Activated naive CD8-positive, alpha-beta T cell treated with anti-CD3 and anti-CD28 coated beads, Interleukin-2, amount 50 U/mL, for 16 hours (primary cell): ENCODE data around the gene ITGA4.

Experiments
- DNase-seq: peaks from one replicate; pipeline ENCODE4 v3.0.0-alpha.2; 2020; ENCODE audit warnings: low read depth, low spot score

The ITGA4 gene

GRCh38 chr2:181515719-181516118 lies 58.5 kb downstream of the ITGA4 start:
- DNase-seq = no peak

DNA sequence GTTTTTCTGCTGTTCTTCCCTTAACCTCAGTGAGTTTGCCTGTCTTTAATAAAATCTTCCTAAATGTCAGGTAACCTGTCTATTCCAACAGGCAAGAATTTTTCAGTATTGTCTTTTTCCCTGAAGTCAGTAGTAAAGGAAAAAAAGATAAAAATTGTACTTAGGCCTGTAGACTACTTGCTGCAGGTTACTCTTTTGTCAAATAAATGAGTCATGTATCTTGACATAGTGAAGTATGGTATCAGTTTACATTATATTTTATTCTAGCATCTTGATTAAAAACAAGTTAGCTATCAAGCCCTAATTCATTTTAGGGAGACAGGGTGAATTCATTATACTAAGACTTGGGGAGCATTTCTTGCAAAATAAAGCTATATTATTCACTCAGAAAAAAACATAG lies 59.8 kb downstream of the ITGA4 start:
- DNase-seq = no peak

DNA sequence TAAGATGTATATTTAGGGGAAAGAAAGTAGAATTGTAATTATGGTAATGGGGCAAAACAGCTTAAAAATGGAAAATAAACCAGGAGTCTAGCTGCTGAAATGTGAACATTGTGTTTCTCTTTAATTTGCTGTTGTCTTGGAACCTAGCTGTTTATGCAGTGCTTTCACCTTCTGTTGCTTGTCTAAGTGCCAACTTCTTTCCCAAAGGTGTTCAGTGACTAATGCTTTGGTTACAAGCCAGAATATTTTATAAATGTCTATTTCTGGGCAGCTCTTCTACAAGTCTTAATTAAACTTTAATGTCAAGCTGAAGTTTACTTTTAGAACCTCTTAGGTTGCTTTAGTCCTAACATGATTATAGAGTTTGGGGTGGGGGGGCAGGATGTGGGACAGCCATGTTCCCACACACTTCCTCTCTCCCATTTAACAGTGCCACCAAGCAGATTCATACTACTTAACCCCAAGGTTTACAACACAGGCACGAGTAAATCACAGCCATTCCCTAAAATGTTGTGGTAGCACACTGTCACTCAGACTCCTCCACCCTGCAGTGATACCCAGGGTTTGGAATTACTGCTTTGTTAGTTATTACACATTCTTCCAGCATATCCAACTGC lies 60.6 kb downstream of the ITGA4 start:
- DNase-seq = no peak

DNA sequence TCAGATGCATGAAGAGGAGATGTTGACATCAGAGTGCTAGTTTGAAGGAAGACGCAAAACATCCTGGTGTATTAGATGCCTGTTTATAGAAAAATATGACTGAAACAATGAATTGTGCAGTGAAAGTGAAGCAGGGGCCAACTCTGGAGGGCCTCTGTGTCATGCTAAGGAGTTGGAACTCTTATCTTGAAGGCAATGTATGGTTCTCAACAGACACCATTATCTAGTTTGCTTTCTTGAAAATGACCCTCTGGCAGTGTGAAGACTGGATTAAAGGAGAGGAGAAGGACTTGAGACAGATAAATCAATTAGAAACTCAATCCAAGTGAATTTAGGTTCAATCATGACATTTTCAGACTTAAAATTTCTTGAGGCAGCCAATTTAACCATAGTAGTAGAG lies 63.1 kb downstream of the ITGA4 start:
- no peak for DNase-seq

DNA sequence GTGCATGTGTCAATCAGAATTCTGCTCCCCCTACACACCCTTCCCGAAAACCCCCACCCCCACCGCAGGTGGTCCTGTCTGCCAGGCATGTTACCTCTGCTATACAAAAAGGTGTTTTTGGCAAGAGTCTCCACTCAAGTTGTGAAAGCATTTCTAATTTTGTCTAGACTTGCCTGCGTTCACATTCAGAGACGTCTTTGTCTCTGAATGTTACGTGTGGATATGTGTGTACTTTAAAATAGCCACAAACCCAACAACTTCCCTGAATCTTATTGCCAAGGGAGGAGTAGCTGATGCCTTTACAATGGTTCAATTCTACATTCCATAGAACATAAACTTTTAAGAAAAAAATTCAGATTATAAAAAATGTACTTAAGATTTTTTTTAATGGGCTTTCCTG lies 66.6 kb downstream of the ITGA4 start:
- no peak for DNase-seq

DNA sequence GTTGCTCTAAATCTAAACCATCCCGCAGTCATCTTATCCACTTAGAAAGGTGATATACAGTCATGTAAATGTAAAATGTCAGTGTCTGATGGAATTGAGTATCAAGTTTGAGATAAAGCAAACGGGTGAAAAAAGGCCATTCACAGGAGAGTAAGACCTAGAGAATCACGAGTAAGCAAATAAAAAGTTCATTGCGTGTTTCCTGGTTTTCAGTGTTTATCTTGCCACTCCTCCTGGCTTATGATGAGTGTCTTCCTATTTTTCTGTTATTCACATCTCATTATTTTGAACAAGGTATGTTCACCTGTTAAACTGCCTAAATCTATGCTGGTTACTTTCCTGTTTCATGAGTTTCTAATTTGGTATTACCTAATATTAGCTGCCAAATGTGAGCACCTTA lies 68.8 kb downstream of the ITGA4 start:
- DNase-seq = no peak

DNA sequence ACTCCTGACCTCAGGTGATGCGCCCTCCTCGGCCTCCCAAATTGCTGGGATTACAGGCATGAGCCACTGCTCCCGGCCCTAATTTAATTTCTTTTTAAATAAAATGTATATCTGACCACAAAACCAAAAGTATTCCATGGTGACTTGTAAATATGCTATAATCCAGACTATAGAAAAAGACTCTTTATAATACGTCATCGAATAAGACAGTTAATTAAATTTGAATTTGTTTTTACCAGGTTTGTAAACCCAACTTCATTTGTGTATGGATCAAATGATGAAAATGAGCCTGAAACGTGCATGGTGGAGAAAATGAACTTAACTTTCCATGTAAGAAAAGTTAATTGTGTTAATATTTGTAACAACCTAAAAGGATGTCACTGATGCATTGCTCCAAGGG lies 69.9 kb downstream of the ITGA4 start:
- no peak for DNase-seq

DNA sequence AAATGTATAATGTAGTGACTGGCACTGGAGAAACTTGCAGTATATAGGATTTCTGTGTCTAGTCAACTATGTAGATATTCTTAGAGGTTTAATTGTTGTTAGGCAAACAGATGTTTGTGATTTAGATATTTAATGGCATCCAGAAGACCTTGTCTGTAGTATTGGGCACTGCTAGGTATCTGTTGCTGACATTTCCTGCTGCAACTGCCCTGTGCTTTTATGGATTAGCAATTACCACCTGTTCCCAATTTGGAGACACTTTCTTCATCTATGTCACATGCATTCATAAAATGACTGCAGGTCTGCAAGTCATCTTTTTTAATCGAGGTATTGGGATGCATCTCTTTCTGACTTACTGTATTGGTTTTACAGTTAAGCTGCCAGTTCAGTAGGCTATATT lies 71.3 kb downstream of the ITGA4 start:
- no peak for DNase-seq

DNA sequence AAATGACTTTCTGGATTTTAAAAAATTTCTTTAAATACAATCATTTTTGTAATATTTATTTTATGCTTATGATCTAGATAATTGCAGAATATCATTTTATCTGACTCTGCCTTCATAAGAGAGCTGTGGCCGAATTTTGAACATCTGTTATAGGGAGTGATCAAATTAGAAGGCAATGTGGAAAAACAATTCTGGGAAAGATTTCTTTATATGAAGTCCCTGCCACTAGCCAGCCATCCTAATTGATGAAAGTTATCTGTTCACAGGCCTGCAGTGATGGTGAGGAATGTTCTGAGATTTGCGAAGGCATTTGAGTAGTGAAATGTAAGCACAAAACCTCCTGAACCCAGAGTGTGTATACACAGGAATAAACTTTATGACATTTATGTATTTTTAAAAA lies 79.5 kb downstream of the ITGA4 start:
- DNase-seq = no peak

DNA sequence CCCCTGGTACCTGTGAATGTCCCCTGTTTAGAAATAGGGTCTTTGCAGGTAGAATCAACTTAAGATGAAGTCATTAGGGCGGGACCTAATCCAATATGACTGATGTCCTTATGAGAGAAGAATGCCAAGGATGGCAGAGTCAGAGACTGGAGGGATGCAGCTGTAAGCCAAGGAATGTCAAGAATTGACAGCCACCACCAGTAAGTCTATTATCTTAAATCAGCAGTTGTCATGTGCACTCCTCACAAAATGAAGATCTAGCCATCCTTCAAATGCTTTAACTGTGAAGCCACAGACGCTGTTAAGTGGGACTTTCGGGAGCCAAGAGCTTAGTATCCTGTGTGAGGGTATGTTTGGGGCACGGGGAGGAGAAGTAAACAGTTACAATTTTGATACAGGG lies 83.2 kb downstream of the ITGA4 start:
- DNase-seq = no peak

GRCh38 chr2:181542170-181542569 lies 85.0 kb downstream of the ITGA4 start:
- DNase-seq = no peak

- DNase-seq = no peak
Observed at GRCh38 chr2:181546086-181546485, 88.9 kb downstream of the ITGA4 start.

- no peak for DNase-seq
Observed at GRCh38 chr2:181552808-181553207, 95.6 kb downstream of the ITGA4 start.

DNA sequence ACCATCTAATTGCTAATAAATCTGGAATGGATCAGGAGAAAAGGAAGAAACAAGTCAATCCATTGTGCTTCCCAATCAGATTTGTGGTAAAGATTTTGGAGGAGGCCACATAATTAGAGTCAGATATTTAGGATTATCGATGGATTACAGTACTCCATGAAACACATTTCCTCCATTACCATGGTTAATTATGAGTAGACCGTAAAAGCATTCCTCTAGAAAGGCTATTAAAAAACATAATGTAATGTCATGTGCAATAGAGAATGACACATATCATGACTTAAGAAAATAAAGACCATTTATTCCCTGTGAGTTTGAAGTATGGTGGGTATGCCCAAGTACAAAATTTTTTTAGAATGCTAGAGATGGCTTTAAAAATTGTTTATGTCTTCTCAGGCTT lies 96.1 kb downstream of the ITGA4 start:
- DNase-seq = no peak

DNA sequence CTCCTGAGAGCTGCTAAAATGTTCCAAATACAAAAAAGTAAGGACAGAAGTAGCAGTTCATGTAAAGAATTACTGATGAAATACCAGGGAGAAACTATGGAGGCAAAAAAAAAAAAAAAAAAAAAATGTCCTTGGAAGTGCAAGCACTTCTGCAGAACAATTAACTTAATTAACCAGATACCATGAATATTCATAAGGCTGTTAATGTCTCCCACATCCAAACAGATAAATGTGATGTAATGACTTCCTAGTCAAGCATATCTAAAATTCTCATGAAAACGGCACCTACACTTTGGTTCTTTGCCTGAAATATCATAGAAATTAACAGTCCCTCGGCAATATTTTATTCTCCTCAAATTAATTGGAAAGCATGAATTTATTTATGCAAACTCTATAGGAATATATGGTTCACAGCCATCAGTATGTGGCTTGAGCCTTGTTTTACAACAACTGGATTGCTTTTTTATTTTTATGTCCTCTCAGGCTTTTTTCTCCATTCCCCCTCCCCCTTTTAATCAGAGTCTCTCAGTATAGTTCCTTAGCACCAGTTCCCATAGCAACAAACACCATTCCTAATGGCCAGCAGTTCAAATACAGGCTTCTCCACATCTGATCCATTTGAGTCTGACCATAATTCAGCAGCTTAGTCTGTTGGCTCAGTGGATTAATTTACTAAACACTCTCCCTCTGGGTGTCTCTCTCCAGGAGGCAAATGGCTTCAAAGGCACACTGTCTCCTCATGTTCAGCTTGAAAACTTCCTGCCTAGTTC lies 97.1 kb downstream of the ITGA4 start:
- no peak for DNase-seq

- DNase-seq = no peak
Observed at GRCh38 chr2:181558371-181558770, 101.2 kb downstream of the ITGA4 start.

DNA sequence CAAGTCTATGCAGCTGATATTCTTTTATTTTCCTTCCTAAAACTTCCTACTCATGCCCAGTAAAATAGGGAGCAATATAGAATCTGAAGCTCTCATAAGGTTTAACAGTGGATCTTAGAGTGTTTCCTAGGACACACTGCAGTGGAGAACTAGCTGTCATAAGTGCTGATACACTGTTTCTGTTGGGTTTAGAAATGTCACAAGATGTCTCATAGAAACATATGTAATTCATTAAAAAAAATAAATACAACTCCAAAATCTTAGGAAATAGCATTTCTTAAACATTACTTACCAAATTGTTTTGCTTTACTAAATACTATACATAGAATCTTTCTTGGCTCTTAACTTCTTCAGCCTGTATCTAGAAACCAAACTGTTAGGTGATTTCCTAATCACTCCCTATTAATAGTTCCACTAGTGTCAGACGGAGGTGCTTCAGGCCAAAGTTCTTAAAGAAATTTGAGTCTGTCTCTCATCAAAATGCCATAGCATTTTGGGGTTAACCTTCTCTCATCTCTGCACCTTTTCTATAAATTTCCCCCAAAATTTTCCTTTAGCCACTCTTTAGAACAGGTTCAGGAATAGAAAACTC lies 106.0 kb downstream of the ITGA4 start:
- DNase-seq = no peak

DNA sequence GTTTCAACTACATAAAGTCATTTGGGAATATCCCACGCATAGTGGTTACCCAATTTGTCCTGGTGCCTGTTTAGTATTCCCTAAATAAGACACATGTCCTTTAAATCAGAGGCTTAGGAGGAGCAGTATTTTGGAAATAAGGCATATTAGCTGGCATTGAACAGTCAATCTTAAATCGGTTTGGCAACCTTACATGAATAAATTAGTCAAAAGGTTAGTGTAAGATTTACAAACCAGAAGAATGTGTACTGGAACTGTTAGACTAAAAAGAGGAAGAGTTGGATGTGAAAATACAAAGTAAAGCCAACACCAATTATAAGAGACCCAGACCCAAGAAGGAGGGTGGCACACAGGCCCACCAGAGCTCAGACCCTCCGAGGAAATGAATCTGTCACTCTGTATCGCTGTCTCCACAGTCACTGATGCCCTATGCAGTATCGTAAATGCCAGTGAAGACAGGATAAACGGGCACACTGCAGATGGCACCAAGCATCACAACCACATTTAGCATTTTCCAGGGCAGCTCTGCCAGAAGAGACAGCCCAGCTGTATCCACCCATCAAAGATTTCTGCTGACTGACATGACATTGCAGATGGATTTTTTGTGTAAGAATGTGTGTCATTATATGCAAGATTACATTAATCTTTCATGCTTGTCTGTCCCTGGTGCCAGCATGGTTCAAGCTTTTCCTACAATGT lies 109.3 kb downstream of the ITGA4 start:
- no peak for DNase-seq

- no peak for DNase-seq
Observed at GRCh38 chr2:181570059-181570458, 112.9 kb downstream of the ITGA4 start.

DNA sequence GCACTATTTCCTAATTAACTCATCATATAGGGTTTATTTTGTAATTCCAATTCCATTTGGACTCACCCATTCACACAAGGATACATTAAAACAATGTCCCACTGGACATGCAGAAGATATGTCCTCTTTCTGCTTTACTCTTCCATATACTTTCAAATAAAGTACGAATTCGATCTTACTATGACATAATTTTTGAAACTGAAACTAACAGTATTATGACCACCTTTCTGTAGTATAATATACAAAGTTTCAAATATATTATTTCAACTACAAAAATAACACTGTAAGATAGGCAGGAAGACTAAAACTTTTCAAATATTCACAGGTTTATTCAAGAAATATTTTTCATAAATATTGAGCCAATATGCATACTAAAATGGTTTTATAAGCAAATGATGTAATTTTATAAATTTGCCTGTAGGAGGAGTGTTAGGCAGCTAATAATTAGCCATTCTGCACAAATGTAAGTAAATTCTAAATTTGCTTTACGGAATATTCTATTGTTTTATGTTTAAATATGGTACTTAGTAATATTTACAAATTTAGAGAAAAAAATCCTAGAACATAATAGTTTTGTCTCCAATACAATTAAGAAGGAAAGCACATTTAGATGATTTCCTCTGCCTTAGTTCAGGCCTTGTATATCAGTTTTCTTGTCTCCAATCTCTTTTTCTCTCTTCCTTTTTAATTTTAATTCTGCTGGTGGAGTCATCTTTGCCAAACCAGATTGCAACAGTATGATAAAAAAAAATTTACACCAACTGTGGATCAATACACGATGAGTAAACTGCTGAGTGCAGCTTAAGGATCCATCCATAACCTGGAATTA lies 113.9 kb downstream of the ITGA4 start:
- no peak for DNase-seq

DNA sequence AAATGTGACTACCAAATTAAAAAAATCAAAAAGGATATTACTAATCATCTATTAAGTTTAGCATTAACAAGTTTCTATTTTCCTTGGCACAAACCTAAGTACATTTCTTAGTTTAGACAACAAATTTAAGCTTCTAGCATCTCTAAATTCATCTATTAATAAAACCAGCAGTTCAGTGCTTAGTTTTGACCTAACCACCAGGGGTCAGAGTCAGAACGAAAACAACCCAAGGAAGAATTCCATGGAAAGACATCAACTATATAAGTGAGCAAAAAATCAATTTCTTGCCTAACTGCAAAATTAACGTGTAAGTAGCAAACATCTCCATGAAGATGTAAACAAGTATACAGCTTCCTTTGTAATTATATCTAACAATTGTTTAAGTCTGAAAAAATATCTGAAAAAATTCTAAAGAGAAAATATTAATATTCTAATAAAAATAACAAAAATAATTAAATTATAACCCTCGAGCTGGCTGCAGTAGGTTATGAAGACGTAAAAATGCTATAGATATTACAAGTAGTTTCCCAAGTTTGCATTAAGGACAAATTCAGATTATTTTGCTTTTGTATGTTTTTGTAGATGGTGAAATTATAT lies 116.1 kb downstream of the ITGA4 start:
- no peak for DNase-seq
